Choroid plexus epithelial cell (primary cell): ENCODE results near the gene ABCB6.
"Not testable (repeated sequence)": the region's sequence is repeated elsewhere in the genome, so short reads cannot be mapped to it uniquely, and the experiment has no call there.

Experiments
- DNase-seq: peaks from one replicate; pipeline ENCODE4 v3.0.0-alpha.2; 2010; ENCODE audit warnings: low read depth
- H3K4me3 ChIP-seq: 2 replicates; pipeline ENCODE4 v1.5.1; 2011; ENCODE audit warnings: low read depth, mild to moderate bottlenecking, control low read depth, low read length, moderate library complexity
- TF ChIP-seq, protein P1 (sequence below): conservative IDR thresholded peaks from 2 replicates; pipeline ENCODE4 v1.5.1; 2011; ENCODE audit warnings: low read depth, mild to moderate bottlenecking, control low read depth, inconsistent platforms, low read length, moderate library complexity

Gene ABCB6

DNA sequence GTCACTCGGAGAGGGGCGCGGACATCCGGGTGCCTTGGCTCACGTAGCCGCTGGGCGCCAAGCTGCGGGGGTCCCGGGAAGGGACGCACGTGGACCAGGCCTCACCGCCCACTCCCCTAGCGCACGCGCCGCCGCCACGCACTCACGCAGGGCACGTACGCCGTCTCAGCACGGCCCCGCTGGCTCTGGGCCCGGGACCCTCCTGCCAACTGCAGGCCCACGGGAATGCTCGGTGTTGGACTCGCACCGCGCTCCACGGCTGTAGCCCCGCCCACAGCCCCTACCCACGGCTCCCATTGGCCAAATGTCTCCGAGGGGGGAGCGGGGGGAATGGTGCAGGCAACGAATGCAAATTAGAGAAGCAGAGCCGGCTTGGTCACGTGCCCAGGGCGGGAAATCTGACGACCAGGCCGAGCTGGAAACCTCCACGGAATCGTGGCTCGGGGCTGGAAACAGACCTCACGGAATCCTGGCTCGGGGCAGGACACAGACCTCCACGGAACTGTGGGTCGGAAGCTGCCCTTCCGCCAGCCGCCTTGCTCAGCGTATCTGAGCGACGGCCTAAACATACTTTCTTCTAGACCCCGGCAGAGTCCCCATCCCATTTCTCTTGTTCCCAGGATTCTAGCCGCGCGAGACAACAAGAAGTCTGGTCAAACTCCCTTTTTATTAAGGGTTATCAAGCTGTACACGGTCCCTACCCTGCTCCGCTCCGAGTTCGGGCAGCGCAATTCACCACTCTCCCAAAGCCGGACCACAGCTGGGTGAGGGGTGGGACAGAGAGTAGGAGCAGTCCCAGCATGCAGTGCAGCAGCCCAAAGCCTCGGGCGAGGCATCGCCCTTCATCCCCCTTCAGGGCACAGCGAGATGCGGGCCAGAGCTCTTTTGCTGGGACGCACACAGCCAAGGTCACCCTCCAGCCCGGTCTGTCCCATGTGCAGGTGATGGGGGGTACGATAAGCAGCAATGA, at the start of gene ABCB6:
Gene ABCB6, minus strand, starts transcription at position 227 of the 970 bp plus-strand sequence. CDS start 285 bp downstream, outside the sequence.
- TF ChIP-seq, protein P1, sequence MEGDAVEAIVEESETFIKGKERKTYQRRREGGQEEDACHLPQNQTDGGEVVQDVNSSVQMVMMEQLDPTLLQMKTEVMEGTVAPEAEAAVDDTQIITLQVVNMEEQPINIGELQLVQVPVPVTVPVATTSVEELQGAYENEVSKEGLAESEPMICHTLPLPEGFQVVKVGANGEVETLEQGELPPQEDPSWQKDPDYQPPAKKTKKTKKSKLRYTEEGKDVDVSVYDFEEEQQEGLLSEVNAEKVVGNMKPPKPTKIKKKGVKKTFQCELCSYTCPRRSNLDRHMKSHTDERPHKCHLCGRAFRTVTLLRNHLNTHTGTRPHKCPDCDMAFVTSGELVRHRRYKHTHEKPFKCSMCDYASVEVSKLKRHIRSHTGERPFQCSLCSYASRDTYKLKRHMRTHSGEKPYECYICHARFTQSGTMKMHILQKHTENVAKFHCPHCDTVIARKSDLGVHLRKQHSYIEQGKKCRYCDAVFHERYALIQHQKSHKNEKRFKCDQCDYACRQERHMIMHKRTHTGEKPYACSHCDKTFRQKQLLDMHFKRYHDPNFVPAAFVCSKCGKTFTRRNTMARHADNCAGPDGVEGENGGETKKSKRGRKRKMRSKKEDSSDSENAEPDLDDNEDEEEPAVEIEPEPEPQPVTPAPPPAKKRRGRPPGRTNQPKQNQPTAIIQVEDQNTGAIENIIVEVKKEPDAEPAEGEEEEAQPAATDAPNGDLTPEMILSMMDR, result no peak
- DNase-seq, result peak; percentile 96
- peak within 1 kb of the TSS; percentile 67 for H3K4me3 ChIP-seq

DNA sequence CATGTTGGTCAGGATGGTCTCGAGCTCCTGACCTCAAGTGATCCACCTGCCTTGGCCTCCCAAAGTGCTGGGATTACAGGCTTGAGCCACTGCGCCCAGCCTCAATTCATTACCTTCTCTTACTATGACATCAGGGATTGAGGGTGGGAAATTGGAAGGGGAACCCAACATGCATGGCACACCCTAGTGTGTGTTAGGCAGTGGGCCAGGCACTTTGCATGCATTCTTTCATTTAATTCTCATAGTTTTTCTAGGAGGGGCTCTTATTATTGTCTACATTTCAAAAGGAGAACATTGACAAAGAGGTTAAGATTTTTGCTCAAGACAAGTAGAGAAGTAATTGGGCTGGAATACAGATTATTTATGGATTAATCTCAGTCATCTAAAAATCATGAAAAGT, 49.5 kb upstream of the ABCB6 start:
- no peak overlapping the region for H3K4me3 ChIP-seq
- TF ChIP-seq, protein P1, result no peak
- DNase-seq, result no peak

DNA sequence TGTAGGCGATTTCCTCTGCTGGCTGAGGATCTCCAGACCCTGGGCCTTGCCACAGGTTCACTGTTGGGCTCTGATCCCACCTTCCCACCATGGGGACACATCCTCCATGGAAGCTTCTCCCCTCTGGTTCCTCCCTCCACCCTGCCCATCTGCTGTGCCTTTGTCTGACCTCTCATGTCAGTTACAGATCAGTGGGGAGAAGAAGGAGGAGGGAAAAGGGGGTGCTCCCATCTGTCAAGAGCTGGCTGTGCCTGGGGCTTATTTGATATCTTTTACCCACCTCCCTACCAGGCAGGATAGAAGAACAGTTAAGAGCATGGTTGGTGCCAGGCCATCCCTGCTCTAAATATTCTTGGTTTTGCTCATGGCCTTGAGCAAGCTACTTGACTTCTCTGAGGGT, 48.1 kb upstream of the ABCB6 start:
- H3K4me3 ChIP-seq, result no peak overlapping the region
- TF ChIP-seq, protein P1, result no peak
- DNase-seq, result no peak

DNA sequence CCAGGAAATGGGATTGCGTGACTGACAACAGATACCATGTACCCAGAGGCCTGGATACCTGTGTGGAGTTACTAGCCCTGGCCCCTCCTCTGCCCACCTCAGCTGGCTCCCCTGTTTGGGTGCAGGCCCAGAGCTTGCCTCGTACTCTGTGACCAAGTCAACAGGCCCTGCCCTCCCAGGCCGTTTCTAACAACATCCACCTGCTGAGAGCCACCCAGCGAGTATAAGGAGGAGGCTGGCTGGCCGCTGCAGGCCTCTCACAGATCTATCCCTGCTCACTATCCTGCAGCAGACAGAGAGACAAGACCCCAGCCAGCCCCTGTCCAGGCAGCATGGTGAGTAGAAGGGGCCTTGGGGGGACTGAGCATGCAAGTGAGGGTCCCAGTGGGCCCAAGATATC, 47.5 kb upstream of the ABCB6 start:
- no peak for DNase-seq
- TF ChIP-seq, protein P1, result no peak
- H3K4me3 ChIP-seq, result no peak overlapping the region

DNA sequence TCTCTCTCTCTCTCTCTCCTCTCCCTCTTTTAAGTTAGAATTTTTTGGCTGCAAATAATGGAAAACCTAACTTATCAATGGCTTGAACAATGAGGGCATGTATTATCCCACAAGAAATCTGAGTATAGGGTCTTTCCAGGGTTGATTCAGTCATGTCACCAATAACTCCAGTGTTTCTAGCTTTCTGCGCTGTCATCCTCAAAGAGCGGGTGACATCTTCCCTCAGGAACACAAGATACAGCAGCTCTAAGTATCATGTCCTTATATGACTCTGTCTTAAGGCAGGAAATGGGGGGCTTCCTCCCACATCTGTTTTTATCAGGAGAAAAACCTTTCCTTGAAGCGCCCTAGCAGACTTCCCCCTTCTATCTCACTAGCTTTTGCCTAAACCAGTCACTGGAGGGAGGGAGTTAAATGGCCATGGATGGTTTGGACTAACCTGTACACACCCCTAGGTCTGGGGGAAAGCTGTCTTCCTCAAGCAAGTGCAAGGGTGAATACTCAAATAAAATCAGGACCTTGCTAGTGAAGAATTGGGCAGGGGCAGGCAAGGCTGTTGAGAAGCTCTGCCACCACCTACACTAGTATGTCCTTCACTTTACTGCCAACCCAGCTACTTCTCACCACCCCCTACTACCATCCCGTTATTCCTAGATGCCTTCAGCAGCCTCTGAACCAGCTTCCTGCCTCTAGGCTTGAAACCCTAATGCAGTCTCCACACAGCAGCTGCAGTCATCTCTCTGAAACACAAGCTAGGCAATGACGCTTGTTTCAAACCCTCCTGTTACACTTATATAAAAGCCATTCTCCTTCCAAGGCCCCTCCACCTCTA, 42.5 kb upstream of the ABCB6 start:
- no peak for DNase-seq
- TF ChIP-seq, protein P1, result no peak
- no peak overlapping the region for H3K4me3 ChIP-seq

DNA sequence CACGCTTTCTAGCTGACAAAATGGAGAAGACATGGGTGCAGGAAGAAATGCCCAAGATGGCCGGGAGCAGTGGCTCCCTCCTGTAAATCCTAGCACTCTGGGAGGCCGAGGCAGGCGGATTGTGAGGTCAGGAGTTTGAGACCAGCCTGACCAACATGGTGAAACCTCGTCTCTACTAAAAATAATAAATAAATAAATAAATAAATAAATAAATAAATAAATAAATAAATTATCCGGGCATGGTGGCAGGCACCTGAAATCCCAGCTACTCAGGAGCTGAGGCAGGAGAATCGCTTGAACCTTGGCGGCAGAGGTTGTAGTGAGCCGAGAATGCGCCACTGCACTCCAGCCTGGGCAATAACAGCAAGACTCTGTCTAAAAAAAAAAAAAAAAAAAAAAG, 40.2 kb upstream of the ABCB6 start:
- not testable (repeated sequence) for H3K4me3 ChIP-seq, DNase-seq

DNA sequence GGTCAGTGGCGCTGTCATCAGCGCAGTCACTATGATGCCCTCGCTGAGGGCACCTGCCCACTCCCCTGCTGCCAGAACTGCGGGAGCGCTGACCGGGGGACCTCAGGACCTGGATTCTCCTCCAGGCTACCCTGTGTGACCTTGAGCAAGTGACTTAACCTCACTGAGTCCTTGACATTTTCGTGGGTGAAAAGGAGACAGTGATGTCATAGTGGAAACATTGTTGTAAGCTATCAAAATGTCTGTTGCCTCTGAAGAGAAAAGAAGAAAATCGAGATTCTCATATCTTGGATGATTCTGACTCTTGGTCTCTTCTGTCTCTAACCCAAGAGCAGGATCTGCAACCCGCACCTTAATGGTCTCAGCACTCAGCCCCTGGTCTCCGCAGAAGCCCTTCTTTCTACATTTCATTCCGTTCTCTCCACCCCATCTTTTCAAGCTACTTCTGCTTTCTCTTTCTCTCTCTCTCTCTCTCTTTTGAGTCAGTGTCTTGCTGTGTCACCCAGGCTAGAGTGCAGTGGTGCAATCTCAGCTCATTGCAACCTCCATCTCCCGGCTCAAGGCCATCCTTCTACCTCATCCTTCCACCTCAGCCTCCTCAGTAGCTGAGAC, 35.9 kb upstream of the ABCB6 start:
- peak overlapping the region; percentile 60 for H3K4me3 ChIP-seq
- no peak for DNase-seq
- TF ChIP-seq, protein P1, result no peak
